Fibroblast of villous mesenchyme (primary cell): ENCODE measurements around the gene AATK. TPM values are rescaled to one million over a fixed set of nuclear protein-coding genes. Genes with fewer than 3 reads are reported as not detected.

Experiments used
- DNase-seq: peaks from one replicate; pipeline ENCODE4 v3.0.0-alpha.2; 2010; ENCODE audit warnings: low read depth
- H3K4me3 ChIP-seq: 2 replicates; pipeline ENCODE4 v1.5.1; 2011; ENCODE audit warnings: low read depth, mild to moderate bottlenecking, low read length
- total RNA-seq: library from RNA; depleted of rRNA; stranded (reverse); fragments of >200 nt; gene quantifications from 2 replicates; pipeline ENCODE4 v1.2.3, GENCODE V29; 2012
- TF ChIP-seq, protein P1 (sequence below): IDR thresholded peaks from 2 replicates; pipeline ENCODE4 v1.5.1; 2012; ENCODE audit warnings: low read depth, mild to moderate bottlenecking, low read length; ENCODE audit not compliant: insufficient read depth

The AATK gene, protein sequence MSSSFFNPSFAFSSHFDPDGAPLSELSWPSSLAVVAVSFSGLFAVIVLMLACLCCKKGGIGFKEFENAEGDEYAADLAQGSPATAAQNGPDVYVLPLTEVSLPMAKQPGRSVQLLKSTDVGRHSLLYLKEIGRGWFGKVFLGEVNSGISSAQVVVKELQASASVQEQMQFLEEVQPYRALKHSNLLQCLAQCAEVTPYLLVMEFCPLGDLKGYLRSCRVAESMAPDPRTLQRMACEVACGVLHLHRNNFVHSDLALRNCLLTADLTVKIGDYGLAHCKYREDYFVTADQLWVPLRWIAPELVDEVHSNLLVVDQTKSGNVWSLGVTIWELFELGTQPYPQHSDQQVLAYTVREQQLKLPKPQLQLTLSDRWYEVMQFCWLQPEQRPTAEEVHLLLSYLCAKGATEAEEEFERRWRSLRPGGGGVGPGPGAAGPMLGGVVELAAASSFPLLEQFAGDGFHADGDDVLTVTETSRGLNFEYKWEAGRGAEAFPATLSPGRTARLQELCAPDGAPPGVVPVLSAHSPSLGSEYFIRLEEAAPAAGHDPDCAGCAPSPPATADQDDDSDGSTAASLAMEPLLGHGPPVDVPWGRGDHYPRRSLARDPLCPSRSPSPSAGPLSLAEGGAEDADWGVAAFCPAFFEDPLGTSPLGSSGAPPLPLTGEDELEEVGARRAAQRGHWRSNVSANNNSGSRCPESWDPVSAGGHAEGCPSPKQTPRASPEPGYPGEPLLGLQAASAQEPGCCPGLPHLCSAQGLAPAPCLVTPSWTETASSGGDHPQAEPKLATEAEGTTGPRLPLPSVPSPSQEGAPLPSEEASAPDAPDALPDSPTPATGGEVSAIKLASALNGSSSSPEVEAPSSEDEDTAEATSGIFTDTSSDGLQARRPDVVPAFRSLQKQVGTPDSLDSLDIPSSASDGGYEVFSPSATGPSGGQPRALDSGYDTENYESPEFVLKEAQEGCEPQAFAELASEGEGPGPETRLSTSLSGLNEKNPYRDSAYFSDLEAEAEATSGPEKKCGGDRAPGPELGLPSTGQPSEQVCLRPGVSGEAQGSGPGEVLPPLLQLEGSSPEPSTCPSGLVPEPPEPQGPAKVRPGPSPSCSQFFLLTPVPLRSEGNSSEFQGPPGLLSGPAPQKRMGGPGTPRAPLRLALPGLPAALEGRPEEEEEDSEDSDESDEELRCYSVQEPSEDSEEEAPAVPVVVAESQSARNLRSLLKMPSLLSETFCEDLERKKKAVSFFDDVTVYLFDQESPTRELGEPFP (N-terminal part only)
- under 0.01 and 0.32 TPM in 2 replicates for total RNA-seq

DNA sequence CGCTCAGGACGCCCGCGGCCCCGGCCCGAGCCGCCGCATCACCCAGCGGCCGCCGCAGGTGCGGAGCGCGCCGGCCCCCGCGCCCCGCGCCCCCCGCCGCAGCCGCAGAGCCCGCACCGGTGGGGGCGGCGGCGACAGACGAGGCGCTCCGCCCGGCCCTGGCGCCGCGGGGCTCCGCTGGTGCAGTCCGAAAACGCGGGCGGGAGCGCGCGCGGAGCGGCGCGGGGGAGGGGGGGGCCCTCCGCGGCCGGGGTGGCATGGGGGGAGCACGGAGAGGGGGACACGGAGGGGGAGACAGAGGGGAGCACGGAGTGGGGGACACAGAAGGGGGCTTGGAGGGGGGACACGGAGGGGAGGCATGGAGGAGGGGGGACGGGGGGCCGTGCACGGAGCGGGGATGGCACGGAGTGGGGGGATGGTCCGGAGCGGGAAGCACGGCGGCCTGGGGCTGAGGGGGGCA lies at the start of gene AATK:
Gene AATK, minus strand, starts transcription at position 189 of the 460 bp plus-strand sequence. CDS start 229 bp downstream, outside the sequence.
- DNase-seq = no peak
- peak within 1 kb of the TSS; percentile 15 for H3K4me3 ChIP-seq
- TF ChIP-seq, protein P1, sequence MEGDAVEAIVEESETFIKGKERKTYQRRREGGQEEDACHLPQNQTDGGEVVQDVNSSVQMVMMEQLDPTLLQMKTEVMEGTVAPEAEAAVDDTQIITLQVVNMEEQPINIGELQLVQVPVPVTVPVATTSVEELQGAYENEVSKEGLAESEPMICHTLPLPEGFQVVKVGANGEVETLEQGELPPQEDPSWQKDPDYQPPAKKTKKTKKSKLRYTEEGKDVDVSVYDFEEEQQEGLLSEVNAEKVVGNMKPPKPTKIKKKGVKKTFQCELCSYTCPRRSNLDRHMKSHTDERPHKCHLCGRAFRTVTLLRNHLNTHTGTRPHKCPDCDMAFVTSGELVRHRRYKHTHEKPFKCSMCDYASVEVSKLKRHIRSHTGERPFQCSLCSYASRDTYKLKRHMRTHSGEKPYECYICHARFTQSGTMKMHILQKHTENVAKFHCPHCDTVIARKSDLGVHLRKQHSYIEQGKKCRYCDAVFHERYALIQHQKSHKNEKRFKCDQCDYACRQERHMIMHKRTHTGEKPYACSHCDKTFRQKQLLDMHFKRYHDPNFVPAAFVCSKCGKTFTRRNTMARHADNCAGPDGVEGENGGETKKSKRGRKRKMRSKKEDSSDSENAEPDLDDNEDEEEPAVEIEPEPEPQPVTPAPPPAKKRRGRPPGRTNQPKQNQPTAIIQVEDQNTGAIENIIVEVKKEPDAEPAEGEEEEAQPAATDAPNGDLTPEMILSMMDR = no peak

DNA sequence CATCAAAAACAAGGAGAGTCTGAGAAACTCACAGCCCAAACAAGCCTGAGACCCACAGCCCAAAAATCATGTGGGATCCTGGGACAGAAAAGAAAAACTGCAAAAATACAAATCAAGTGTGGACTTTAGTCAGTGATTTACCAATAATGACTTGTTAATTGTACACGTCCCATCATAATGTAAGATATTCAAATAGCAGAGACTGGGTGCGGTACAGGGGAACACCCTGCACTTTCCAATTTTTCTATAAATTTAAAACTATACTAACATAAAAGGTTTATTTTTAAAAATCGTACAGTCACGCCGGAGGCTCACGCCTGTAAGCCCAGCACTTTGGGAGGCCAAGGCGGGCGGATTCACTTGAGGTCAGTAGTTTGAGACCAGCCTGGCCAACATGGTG lies 48.0 kb upstream of the AATK start:
- no peak overlapping the region for H3K4me3 ChIP-seq
- DNase-seq = no peak
- TF ChIP-seq, protein P1 = no peak

DNA sequence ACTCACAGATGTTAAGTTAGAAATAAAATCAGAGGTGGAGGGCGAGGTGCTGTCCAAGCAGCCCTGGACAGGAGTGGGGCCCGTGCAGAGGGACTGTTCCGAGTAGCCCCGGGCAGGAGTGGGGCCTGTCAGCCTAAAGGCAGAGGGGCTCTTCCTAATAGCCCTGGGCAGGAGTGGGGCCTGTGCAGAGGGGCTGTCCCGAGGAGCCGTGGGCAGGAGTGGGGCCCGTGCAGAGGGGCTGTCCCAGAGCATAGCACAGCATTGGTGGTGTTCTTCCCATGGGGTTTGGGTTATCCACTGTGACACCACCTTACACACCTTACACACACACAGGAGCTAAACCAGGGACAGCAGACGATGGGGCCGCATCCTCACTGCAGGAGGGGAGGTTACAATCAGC lies 46.3 kb upstream of the AATK start:
- TF ChIP-seq, protein P1 = no peak
- DNase-seq = no peak
- no peak overlapping the region for H3K4me3 ChIP-seq

DNA sequence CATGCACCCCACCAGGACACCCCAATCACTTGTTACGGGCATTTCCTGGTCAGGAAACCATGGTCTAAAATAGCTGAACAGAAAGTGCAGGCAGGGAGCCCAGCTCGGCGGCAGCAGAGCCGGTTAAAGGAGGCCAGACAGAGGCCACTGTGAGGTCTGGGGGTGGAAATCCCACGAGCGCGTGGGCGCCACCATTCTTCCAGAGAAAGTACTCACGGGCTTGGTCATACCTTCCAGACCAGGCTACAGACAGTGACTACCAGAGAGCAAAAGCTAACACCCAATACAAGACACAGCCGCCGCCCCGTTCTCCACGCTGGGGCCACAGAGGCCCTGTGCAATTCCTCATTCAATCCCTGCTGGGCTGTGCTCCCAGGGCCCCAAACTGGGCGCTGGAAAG lies 44.8 kb upstream of the AATK start:
- TF ChIP-seq, protein P1 = no peak
- no peak overlapping the region for H3K4me3 ChIP-seq
- no peak for DNase-seq

DNA sequence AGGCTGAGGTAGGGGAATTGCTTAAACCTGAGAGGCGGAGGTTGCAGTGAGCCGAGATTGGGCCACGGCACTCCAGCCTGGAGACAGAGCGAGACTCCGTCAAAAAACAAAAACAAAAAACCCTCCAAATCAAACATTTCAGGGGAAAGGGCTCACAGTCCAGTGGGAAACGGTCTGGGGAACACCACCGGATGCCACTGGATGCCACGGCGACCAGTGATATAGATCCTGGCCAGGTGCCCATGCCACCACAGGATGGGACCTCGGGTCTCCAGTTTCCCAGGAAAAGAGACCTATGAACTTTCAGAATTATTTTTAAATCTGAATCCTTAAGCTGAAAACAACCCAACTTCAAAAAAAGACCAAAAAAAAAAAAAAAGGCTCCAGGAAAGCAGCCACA lies 44.4 kb upstream of the AATK start:
- TF ChIP-seq, protein P1 = no peak
- H3K4me3 ChIP-seq = no peak overlapping the region
- no peak for DNase-seq

DNA sequence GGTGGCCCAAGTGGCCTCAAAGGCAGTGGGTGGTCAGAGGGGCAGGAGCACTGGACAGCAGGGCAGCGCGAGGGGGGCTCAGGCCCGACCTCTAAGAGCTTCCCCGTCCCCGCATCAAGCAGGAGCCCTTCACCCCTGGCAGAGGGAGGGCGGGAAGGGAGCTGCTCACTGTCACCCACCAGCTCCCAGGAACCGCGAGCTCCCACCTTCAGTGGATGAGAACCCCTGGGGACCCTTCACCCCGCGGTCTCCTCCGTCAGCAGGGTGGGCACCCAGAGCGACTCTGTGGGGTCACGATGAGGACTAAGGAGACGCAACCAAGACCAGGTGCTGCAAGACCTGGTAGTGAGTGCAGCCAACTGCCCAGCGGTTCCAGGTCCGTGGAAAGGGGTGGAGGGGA lies 43.1 kb upstream of the AATK start:
- DNase-seq = no peak
- TF ChIP-seq, protein P1 = no peak
- no peak overlapping the region for H3K4me3 ChIP-seq
